GM19372 (cell line): Measurements from ENCODE around the gene SATL1.
"Not testable (repeated sequence)": the region's sequence is repeated elsewhere in the genome, so short reads cannot be mapped to it uniquely, and the experiment has no call there.

Source experiments
- ATAC-seq: cut with Tn5 transposase; IDR thresholded peaks from one replicate; pipeline ENCODE4 v1.9.1; 2021; ENCODE audit warnings: mild to moderate bottlenecking, low read depth, moderate library complexity; ENCODE audit not compliant: unreplicated experiment

The SATL1 gene

GRCh38 chrX:85112293-85112692 is 131.3 kb downstream of the SATL1 start:
- no peak for ATAC-seq

DNA sequence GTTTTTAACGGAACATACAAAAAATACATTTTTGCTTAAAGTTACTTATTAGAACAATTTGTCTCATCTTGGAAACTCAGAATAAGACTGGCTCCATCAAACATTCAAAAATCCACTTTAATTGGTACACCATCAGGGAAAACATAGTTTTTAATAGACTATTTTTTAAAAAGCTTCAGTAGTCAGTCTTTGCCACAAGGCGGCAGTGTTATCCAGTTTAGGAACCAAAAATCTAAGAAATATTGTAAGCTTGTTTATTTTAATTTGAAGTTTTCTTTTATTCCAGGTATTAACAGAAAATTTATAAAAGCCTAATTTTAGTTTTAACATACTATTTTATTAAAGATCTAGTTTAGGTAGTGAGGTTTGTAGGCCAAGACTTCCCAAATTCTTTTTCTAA is 132.2 kb downstream of the SATL1 start:
- no peak for ATAC-seq

- ATAC-seq: no peak
These were observed 134.3 kb downstream of the SATL1 start for GRCh38 chrX:85109235-85109634.

DNA sequence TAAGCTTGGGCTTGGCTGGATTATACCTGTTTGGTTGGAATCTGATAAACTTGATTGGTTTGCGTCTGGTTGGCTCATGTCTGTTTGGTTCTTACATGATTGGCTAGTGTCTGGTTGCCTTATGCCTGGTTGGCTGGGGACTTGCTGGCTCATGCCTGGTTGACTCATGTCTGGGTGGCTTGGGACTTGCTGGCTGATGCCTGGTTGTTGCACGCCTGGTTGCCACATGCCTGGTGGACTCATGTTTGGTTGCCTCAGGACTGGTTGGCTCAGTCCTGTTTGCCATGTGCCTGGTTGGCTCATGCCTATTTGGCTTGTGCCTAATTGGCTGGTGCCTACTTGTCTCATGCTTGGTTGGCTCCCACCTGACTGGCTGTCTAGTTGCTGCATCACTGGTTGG is 135.4 kb downstream of the SATL1 start:
- ATAC-seq: no peak

- ATAC-seq: no peak
These were observed 136.2 kb downstream of the SATL1 start for GRCh38 chrX:85107407-85107806.

- no peak for ATAC-seq
These were observed 154.2 kb downstream of the SATL1 start for GRCh38 chrX:85089321-85089840.

- ATAC-seq: peak; percentile 72
These were observed 158.7 kb downstream of the SATL1 start for GRCh38 chrX:85084770-85085393.

DNA sequence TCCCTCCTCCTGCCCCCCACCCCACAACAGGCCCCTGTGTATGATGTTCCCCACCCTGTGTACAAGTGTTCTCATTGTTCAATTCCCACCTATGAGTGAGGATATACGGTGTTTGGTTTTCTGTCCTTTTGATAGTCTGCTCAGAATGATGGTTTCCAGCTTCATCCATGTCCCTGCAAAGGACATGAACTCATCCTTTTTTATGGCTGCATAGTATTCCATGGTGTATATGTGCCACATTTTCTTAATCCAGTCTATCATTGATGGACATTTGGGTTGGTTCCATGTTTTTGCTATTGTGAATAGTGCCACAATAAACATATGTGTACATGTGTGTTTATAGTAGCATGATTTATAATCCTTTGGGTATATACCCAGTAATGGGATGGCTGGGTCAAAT is 166.3 kb downstream of the SATL1 start:
- not testable (repeated sequence) for ATAC-seq

GRCh38 chrX:85065512-85066198 is 177.9 kb downstream of the SATL1 start:
- ATAC-seq: peak; percentile 87

- no peak for ATAC-seq
These were observed 190.8 kb downstream of the SATL1 start for GRCh38 chrX:85052636-85053343.

DNA sequence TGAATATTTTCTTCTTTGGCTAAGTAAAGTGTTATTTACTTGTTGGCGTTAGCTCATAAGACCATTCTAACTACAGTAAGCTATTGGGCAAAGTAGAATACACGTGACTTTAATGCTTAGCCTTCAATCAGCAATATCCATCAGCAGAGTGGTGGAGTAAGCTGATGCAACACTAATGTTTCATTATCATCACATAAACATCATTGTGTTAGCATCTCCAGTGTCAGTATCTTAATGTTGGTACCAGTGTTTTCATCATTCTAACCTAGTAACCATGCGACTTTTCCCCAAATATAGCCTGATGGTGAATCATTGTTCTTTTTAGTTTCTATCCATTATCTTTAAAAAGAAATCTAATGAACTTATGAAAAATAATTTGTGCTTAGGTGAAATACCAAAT is 191.4 kb downstream of the SATL1 start:
- ATAC-seq: no peak

GRCh38 chrX:85051627-85052026 is 192.0 kb downstream of the SATL1 start:
- no peak for ATAC-seq
